ENCODE measurements around the gene PPP6R3.

Gene PPP6R3

GRCh38 chr11:68498321-68498720, 37.8 kb downstream of the PPP6R3 start:
- DNase-seq: no peak

- no peak for DNase-seq
These were observed 38.6 kb downstream of the PPP6R3 start for GRCh38 chr11:68498903-68499883.

GRCh38 chr11:68500206-68500605, 39.7 kb downstream of the PPP6R3 start:
- DNase-seq: no peak

- no peak for DNase-seq
These were observed 41.3 kb downstream of the PPP6R3 start for GRCh38 chr11:68501813-68502212.

- no peak for DNase-seq
These were observed 42.7 kb downstream of the PPP6R3 start for GRCh38 chr11:68503251-68503687.

GRCh38 chr11:68503792-68504191, 43.2 kb downstream of the PPP6R3 start:
- DNase-seq: no peak

- no peak for DNase-seq
These were observed 44.0 kb downstream of the PPP6R3 start for GRCh38 chr11:68504432-68505066.

- DNase-seq: no peak
These were observed 45.0 kb downstream of the PPP6R3 start for GRCh38 chr11:68505596-68505995.

GRCh38 chr11:68506908-68507307, 46.4 kb downstream of the PPP6R3 start:
- peak; percentile 34 for DNase-seq

- DNase-seq: no peak
These were observed 47.9 kb downstream of the PPP6R3 start for GRCh38 chr11:68508425-68508824.

- DNase-seq: no peak
These were observed 48.5 kb downstream of the PPP6R3 start for GRCh38 chr11:68509066-68509465.

GRCh38 chr11:68513930-68514487, 53.5 kb downstream of the PPP6R3 start:
- no peak for DNase-seq

GRCh38 chr11:68517121-68517741, 56.7 kb downstream of the PPP6R3 start:
- DNase-seq: no peak

GRCh38 chr11:68518191-68518590, 57.6 kb downstream of the PPP6R3 start:
- no peak for DNase-seq

- no peak for DNase-seq
These were observed 61.6 kb downstream of the PPP6R3 start for GRCh38 chr11:68521969-68522652.

GRCh38 chr11:68523033-68523432, 62.5 kb downstream of the PPP6R3 start:
- DNase-seq: no peak

- no peak for DNase-seq
These were observed 63.2 kb downstream of the PPP6R3 start for GRCh38 chr11:68523743-68524142.

- DNase-seq: no peak
These were observed 63.7 kb downstream of the PPP6R3 start for GRCh38 chr11:68524213-68524612.

GRCh38 chr11:68524681-68525080, 64.1 kb downstream of the PPP6R3 start:
- DNase-seq: no peak

GRCh38 chr11:68525336-68525735, 64.8 kb downstream of the PPP6R3 start:
- DNase-seq: no peak

GRCh38 chr11:68525930-68526329, 65.4 kb downstream of the PPP6R3 start:
- DNase-seq: no peak

- DNase-seq: no peak
These were observed 67.0 kb downstream of the PPP6R3 start for GRCh38 chr11:68527585-68527984.

- DNase-seq: no peak
These were observed 68.1 kb downstream of the PPP6R3 start for GRCh38 chr11:68528630-68529029.

All from NCI-H1105 treated with DMSO at 0.1 percent for 48 hours (cell line).